Fibroblast of lung (primary cell): ENCODE measurements around the gene FUCA1. TPM values are rescaled to one million over a fixed set of nuclear protein-coding genes. Genes with fewer than 3 reads are reported as not detected.
A peak's percentile ranks its signal among the peaks of the same experiment; 100 is the strongest.

Experiments
- DNase-seq, 2 donors: peaks; one replicate each; pipeline versions ENCODE4 v3.0.0 to v3.0.0-alpha.2; 2010; ENCODE audit warnings: low read depth in 2 of 2
- H2AFZ ChIP-seq: 2 replicates; pipeline ENCODE4 v1.5.1; 2012; ENCODE audit warnings: low read length, control low read depth, inconsistent platforms
- H3K27ac ChIP-seq: 2 replicates; pipeline ENCODE4 v1.5.1; 2011; ENCODE audit warnings: low read length, control low read depth; ENCODE audit not compliant: insufficient read depth
- H3K27me3 ChIP-seq: 2 replicates; pipeline ENCODE4 v1.5.1; 2011; ENCODE audit warnings: mild to moderate bottlenecking, low read length; ENCODE audit not compliant: control insufficient read depth, insufficient read depth
- H3K36me3 ChIP-seq: 2 replicates; pipeline ENCODE4 v1.5.1; 2011; ENCODE audit warnings: low read length; ENCODE audit not compliant: control insufficient read depth, insufficient read depth
- H3K4me1 ChIP-seq: 2 replicates; pipeline ENCODE4 v1.5.1; 2011; ENCODE audit warnings: low read length; ENCODE audit not compliant: control insufficient read depth, insufficient read depth; ENCODE audit errors: extremely low read depth
- H3K4me2 ChIP-seq: 2 replicates; pipeline ENCODE4 v1.5.1; 2011; ENCODE audit warnings: low read length, control low read depth; ENCODE audit not compliant: insufficient read depth; ENCODE audit errors: extremely low read depth
- H3K4me3 ChIP-seq, 4 experiments: fragments of 200-600 bp in 1 of 4; sonication (generic) in 1 of 4; replicated peaks in 1 of 4; 2 replicates each; pipeline ENCODE4 v1.5.1; 2011 to 2016; ENCODE audit warnings: low read length in 4 of 4, low read depth in 3 of 4, mild to moderate bottlenecking in 3 of 4, control low read depth in 2 of 4, inconsistent platforms in 1 of 4, mixed read lengths in 1 of 4; ENCODE audit not compliant: insufficient read depth in 1 of 4; ENCODE audit errors: control extremely low read depth in 1 of 4
- H3K79me2 ChIP-seq: 2 replicates; pipeline ENCODE4 v1.5.1; 2012; ENCODE audit warnings: mild to moderate bottlenecking, low read length, inconsistent platforms; ENCODE audit not compliant: control insufficient read depth, insufficient read depth
- H3K9ac ChIP-seq: 2 replicates; pipeline ENCODE4 v1.5.1; 2011; ENCODE audit warnings: mild to moderate bottlenecking, low read length, control low read depth; ENCODE audit not compliant: insufficient read depth
- H3K9me3 ChIP-seq: 2 replicates; pipeline ENCODE4 v1.5.1; 2012; ENCODE audit warnings: low read depth, low read length; ENCODE audit not compliant: control insufficient read depth, insufficient read depth
- H4K20me1 ChIP-seq: 2 replicates; pipeline ENCODE4 v1.5.1; 2011; ENCODE audit warnings: low read length; ENCODE audit not compliant: control insufficient read depth, insufficient read depth; ENCODE audit errors: extremely low read depth
- CTCF ChIP-seq, 2 donors: IDR thresholded peaks in 1 of 2; conservative IDR thresholded peaks in 1 of 2; 1 replicate in 1 of 2; 2 replicates in 1 of 2; pipeline ENCODE4 v1.5.1; 2011 to 2012; ENCODE audit warnings: low read length in 2 of 2, control low read depth in 1 of 2, inconsistent platforms in 1 of 2, low read depth in 1 of 2, mild to moderate bottlenecking in 1 of 2
- EZH2 ChIP-seq: IDR thresholded peaks from 2 replicates; pipeline ENCODE4 v1.5.1; 2012; ENCODE audit warnings: low read length, control low read depth, mild to moderate bottlenecking; ENCODE audit errors: missing control alignments
- polyA plus RNA-seq, 2 donors: library from polyadenylated mRNA; depleted of rRNA in 1 of 2; stranded (reverse) in 1 of 2; unstranded in 1 of 2; fragments of >200 nt; gene quantifications; 2 replicates each; pipeline ENCODE4 v1.2.1, GENCODE V29; 2011 to 2012; ENCODE audit warnings: missing spikeins in 1 of 2
- total RNA-seq: library from RNA; depleted of rRNA; stranded (reverse); fragments of >200 nt; gene quantifications from 2 replicates; pipeline ENCODE4 v1.2.1, GENCODE V29; 2014

The FUCA1 gene
- total and polyA plus RNA-seq, 2 donors (not counting 1 experiment from before 2014, with no cell fraction given) = 4.1 to 9.7 TPM

GRCh38 chr1:23845163-23845562, 22.9 kb downstream of the FUCA1 start:
- Histone ChIP-seq H4K20me1 (no peaks in the 10 kb centered on the region), H3K4me1 (no peaks in the 10 kb centered on the region), H3K4me3 (no peak overlapping the region), H3K27me3 (peaks cover 3% of the 10 kb centered on the region), H3K4me2 (no peak overlapping the region), H2AFZ (no peak overlapping the region), H3K79me2 (no peaks in the 10 kb centered on the region), H3K9ac (no peak overlapping the region), H3K27ac (no peak overlapping the region), H3K9me3 (no peaks in the 10 kb centered on the region), H3K36me3 (no peaks in the 10 kb centered on the region)
- TF ChIP-seq EZH2 = no peak
- TF ChIP-seq CTCF (conservative IDR thresholded peaks at IDR 0.05 in 1 of 2, IDR thresholded peaks at IDR 0.05 in 1 of 2; ENCODE audit: low read depth in 1 of 2, low read length in 2 of 2) = no peak
- no peak for DNase-seq

DNA sequence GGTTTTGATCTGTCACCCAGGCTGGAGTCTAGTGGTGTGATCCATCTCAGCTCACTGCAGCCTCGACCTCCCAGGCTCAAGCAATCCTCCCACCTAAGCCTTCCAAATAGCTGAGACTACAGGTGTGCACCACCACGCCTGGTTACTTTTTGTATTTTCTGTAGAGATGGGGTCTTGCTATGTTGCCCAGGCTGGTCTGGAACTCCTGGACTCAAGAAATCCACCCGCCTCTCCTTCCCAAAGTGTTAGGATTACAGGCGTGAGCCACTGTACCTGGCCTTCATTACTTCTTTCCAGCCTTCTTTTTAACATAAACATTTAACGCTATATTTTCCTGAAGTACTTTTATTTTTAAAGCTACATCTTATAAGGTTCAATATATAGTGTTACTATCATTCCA, 24.4 kb downstream of the FUCA1 start:
- no peaks in the 10 kb centered on the region for H3K9me3 ChIP-seq
- no peaks in the 10 kb centered on the region for H3K4me1 ChIP-seq
- no peak for TF ChIP-seq EZH2
- TF ChIP-seq CTCF (conservative IDR thresholded peaks at IDR 0.05 in 1 of 2, IDR thresholded peaks at IDR 0.05 in 1 of 2; ENCODE audit: low read depth in 1 of 2, low read length in 2 of 2) = no peak
- DNase-seq = no peak
- no peak overlapping the region for H3K4me3 ChIP-seq
- H3K36me3 ChIP-seq = no peaks in the 10 kb centered on the region
- H2AFZ ChIP-seq = no peak overlapping the region
- no peak overlapping the region for H3K4me2 ChIP-seq
- peaks cover 3% of the 10 kb centered on the region for H3K27me3 ChIP-seq
- H3K79me2 ChIP-seq = no peaks in the 10 kb centered on the region
- no peak overlapping the region for H3K27ac ChIP-seq
- no peaks in the 10 kb centered on the region for H4K20me1 ChIP-seq
- H3K9ac ChIP-seq = no peak overlapping the region

GRCh38 chr1:23838401-23838866, 29.7 kb downstream of the FUCA1 start:
- Histone ChIP-seq H3K4me3 (peak overlapping the region; percentile 7 to 42 (median 27)), H2AFZ (peak overlapping the region; percentile 60), H3K9ac (no peak overlapping the region), H3K9me3 (no peaks in the 10 kb centered on the region), H3K27ac (no peak overlapping the region), H3K4me2 (peak overlapping the region; percentile 82), H3K79me2 (no peaks in the 10 kb centered on the region), H3K36me3 (no peaks in the 10 kb centered on the region), H3K4me1 (no peaks in the 10 kb centered on the region), H4K20me1 (no peaks in the 10 kb centered on the region), H3K27me3 (peaks cover 12% of the 10 kb centered on the region)
- peak; percentile 21 to 33 for DNase-seq
- TF ChIP-seq EZH2 (no peak), CTCF (conservative IDR thresholded peaks at IDR 0.05 in 1 of 2, IDR thresholded peaks at IDR 0.05 in 1 of 2; ENCODE audit: low read depth in 1 of 2, low read length in 2 of 2) (no peak)
